Right forelimb (tissue), 1 donor: ENCODE measurements around the gene MPHOSPH6.
"Not testable (repeated sequence)": the region's sequence is repeated elsewhere in the genome, so short reads cannot be mapped to it uniquely, and the experiment has no call there.

Experiments
- DNase-seq: peaks from one replicate; pipeline ENCODE4 v3.0.0-alpha.2; 2018

The MPHOSPH6 gene

GRCh38 chr16:82113741-82114140 is 56.3 kb downstream of the MPHOSPH6 start:
- DNase-seq = no peak

DNA sequence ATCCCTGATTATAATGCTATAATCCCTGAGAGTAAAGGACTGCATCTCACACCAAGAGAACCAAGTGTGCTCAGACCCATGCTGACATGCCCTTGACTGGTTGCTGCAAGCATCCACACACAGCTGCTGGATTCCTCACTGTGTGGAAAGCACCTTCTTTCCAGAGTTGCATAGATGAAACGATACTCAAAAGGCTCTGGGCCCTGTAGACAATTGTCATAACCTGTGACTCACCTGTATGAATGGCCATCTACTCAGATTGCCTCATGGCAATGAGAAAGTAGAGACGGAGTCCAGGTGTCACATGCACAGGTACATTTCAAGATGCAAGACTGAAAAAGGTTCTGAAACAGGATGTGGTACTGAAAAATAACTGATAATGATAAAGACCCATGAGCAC is 58.1 kb downstream of the MPHOSPH6 start:
- DNase-seq = no peak

GRCh38 chr16:82109266-82109665 is 60.8 kb downstream of the MPHOSPH6 start:
- DNase-seq = not testable (repeated sequence)

GRCh38 chr16:82108774-82109173 is 61.2 kb downstream of the MPHOSPH6 start:
- DNase-seq = no peak

- no peak for DNase-seq
Observed at GRCh38 chr16:82108100-82108499, 61.9 kb downstream of the MPHOSPH6 start.

DNA sequence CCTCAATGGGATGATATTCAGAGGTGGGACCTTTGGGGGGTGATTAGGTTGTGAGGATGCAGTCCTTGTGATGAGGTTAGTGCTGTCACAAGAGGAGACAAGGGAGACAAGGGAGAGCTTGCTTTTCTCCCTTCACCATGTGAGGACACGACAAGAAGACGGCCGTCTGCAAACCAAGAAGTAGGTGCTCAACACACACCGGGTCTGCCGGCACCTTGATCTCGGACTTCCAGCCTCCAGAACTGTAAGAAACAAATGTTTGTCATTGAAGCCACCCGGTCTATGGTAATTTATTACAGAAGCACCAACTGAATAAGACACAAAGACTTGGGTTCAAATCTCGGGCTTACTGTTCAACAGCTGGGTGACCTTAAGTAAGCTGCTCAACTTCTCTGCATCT is 64.9 kb downstream of the MPHOSPH6 start:
- DNase-seq = no peak
